Mucosa of stomach (tissue), 1 donor: ENCODE measurements around the gene RBP3.

Source experiments
- H3K27me3 ChIP-seq: one replicate; pipeline ENCODE4 v1.7.0; 2013; ENCODE audit warnings: mild to moderate bottlenecking, low read length; ENCODE audit not compliant: control insufficient read depth, insufficient read depth
- H3K36me3 ChIP-seq: one replicate; pipeline ENCODE4 v1.7.0; 2013; ENCODE audit warnings: low read length; ENCODE audit not compliant: control insufficient read depth, insufficient read depth
- H3K4me1 ChIP-seq: one replicate; pipeline ENCODE4 v1.7.0; 2013; ENCODE audit warnings: mild to moderate bottlenecking, low read length; ENCODE audit not compliant: control insufficient read depth, insufficient read depth
- H3K4me3 ChIP-seq: one replicate; pipeline ENCODE4 v1.7.0; 2013; ENCODE audit warnings: low read length
- H3K9ac ChIP-seq: one replicate; pipeline ENCODE4 v1.7.0; 2013; ENCODE audit warnings: mild to moderate bottlenecking, low read length, moderate library complexity
- H3K9me3 ChIP-seq: one replicate; pipeline ENCODE4 v1.7.0; 2013; ENCODE audit warnings: mild to moderate bottlenecking, low read length, moderate library complexity; ENCODE audit not compliant: control insufficient read depth
- donor health status: Pancreatic carcinoma.

Gene RBP3

GRCh38 chr10:47321521-47322195 is 26.5 kb upstream of the RBP3 start:
- Histone ChIP-seq H3K9me3 (no peaks in the 10 kb centered on the region), H3K36me3 (no peaks in the 10 kb centered on the region), H3K27me3 (peaks cover 9% of the 10 kb centered on the region), H3K4me3 (no peak overlapping the region), H3K9ac (no peak overlapping the region), H3K4me1 (peaks cover 25% of the 10 kb centered on the region)

GRCh38 chr10:47322300-47323061 is 25.7 kb upstream of the RBP3 start, which contains the start of gene GDF2:
GDF2 (plus strand) TSS chr10:47322454; CDS start chr10:47322669, 215 bp downstream.
- no peaks in the 10 kb centered on the region for H3K36me3 ChIP-seq
- H3K27me3 ChIP-seq = peaks cover 9% of the 10 kb centered on the region
- H3K9ac ChIP-seq = no peak within 1 kb of the TSS
- no peaks in the 10 kb centered on the region for H3K9me3 ChIP-seq
- H3K4me1 ChIP-seq = peaks cover 31% of the 10 kb centered on the region
- H3K4me3 ChIP-seq = no peak within 1 kb of the TSS

DNA sequence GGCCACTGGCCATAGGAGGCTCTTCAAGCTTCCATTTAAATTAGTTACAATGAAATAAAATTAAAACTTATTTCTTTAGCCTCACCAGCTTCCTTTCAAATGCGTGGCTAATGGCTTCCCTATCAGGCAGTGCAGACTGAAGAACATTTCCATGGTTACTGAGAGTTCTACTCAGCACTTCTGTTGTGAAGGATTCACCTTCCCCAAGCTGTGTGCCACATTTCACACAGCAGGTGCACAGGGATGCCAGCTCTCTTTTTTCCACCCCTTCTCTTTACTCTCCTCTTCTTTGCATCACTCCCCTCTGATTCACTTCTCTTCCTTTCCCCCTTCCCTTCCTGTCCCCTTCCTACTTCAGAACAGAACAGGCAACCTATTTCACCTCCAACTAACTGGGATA is 25.1 kb upstream of the RBP3 start:
- H3K4me1 ChIP-seq = peaks cover 31% of the 10 kb centered on the region
- H3K4me3 ChIP-seq = no peak overlapping the region
- peaks cover 9% of the 10 kb centered on the region for H3K27me3 ChIP-seq
- H3K36me3 ChIP-seq = no peaks in the 10 kb centered on the region
- H3K9me3 ChIP-seq = no peaks in the 10 kb centered on the region
- no peak overlapping the region for H3K9ac ChIP-seq

- Histone ChIP-seq H3K4me1 (peaks cover 31% of the 10 kb centered on the region), H3K36me3 (no peaks in the 10 kb centered on the region), H3K9ac (no peak overlapping the region), H3K9me3 (no peaks in the 10 kb centered on the region), H3K4me3 (no peak overlapping the region), H3K27me3 (peaks cover 9% of the 10 kb centered on the region)
Observed at GRCh38 chr10:47323636-47324296, 24.4 kb upstream of the RBP3 start.

DNA sequence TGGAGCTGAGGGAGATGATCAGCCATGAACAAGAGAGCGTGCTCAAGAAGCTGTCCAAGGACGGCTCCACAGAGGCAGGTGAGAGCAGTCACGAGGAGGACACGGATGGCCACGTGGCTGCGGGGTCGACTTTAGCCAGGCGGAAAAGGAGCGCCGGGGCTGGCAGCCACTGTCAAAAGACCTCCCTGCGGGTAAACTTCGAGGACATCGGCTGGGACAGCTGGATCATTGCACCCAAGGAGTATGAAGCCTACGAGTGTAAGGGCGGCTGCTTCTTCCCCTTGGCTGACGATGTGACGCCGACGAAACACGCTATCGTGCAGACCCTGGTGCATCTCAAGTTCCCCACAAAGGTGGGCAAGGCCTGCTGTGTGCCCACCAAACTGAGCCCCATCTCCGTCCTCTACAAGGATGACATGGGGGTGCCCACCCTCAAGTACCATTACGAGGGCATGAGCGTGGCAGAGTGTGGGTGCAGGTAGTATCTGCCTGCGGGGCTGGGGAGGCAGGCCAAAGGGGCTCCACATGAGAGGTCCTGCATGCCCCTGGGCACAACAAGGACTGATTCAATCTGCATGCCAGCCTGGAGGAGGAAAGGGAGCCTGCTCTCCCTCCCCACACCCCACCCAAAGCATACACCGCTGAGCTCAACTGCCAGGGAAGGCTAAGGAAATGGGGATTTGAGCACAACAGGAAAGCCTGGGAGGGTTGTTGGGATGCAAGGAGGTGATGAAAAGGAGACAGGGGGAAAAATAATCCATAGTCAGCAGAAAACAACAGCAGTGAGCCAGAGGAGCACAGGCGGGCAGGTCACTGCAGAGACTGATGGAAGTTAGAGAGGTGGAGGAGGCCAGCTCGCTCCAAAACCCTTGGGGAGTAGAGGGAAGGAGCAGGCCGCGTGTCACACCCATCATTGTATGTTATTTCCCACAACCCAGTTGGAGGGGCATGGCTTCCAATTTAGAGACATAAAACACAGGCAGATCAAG is 22.6 kb upstream of the RBP3 start:
- H3K9ac ChIP-seq = no peak overlapping the region
- H3K9me3 ChIP-seq = no peaks in the 10 kb centered on the region
- H3K36me3 ChIP-seq = no peaks in the 10 kb centered on the region
- peaks cover 9% of the 10 kb centered on the region for H3K27me3 ChIP-seq
- peaks cover 41% of the 10 kb centered on the region for H3K4me1 ChIP-seq
- H3K4me3 ChIP-seq = no peak overlapping the region

GRCh38 chr10:47326306-47326926 is 21.7 kb upstream of the RBP3 start:
- Histone ChIP-seq H3K36me3 (no peaks in the 10 kb centered on the region), H3K9me3 (no peaks in the 10 kb centered on the region), H3K4me3 (no peak overlapping the region), H3K4me1 (peaks cover 49% of the 10 kb centered on the region), H3K27me3 (peaks cover 9% of the 10 kb centered on the region), H3K9ac (no peak overlapping the region)

DNA sequence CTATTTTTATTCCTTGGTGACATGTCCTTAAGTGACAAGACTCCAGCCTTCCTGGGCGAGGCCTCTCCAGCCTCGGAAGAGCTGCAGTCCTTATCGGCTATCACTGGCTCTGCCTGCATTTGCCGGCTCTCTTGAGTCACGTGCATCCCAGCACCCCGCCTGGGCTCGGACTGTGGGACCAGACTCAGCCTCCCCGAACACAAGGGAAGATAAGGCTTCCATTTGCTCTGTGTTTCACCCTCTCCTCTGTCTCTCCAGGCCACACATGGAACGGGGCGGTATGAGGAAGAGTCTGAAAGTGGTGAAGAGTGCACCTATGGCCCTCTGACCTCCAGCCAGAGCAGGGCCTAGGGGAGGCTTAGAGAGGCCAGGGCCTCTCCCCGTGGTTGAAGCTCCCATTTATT is 21.2 kb upstream of the RBP3 start:
- H3K27me3 ChIP-seq = peaks cover 4% of the 10 kb centered on the region
- no peaks in the 10 kb centered on the region for H3K9me3 ChIP-seq
- H3K4me3 ChIP-seq = no peak overlapping the region
- no peak overlapping the region for H3K9ac ChIP-seq
- peaks cover 52% of the 10 kb centered on the region for H3K4me1 ChIP-seq
- no peaks in the 10 kb centered on the region for H3K36me3 ChIP-seq

GRCh38 chr10:47329855-47330254 is 18.3 kb upstream of the RBP3 start:
- Histone ChIP-seq H3K9me3 (no peaks in the 10 kb centered on the region), H3K36me3 (no peaks in the 10 kb centered on the region), H3K9ac (no peak overlapping the region), H3K27me3 (no peaks in the 10 kb centered on the region), H3K4me3 (no peak overlapping the region), H3K4me1 (peaks cover 39% of the 10 kb centered on the region)

DNA sequence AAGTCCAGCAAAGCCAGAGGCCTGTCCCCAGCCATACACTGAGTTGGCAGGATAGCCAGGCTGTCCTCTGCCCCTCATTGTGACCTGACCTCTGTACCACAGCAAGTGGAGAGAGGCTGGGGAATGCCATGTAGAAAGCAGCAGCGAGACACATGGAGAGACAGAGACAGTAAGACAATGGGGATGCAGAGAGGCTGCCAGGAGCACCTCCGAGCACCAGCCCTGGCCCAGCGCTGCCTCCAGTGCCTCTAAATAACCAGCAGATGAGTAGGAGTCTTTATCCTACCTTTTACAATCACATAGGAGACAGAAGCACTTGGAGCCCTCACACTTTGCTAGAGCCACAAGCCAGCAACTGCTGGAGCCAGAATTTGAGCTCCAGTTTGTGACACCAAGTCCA is 17.8 kb upstream of the RBP3 start:
- Histone ChIP-seq H3K9me3 (no peaks in the 10 kb centered on the region), H3K4me1 (peaks cover 39% of the 10 kb centered on the region), H3K36me3 (no peaks in the 10 kb centered on the region), H3K4me3 (no peak overlapping the region), H3K9ac (no peak overlapping the region), H3K27me3 (no peaks in the 10 kb centered on the region)

DNA sequence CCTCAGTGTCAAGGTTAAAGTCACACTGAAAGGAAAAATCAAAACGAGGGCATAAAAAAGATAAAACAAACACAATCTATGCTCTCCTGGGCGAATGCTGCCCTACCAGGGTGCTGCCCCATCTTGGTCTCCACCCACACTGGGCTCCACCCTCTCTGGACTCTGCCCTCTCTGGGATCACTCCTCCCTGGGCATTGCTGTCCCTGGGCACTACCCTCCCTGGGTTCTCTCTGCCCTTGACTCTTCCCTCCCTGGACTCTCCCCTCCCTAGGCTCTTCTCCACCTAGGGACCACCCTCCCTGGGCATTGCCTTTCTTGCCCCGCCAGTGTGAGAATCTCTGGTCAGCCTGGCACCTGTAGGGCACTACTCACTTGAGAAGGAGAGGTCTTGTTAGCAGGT is 17.4 kb upstream of the RBP3 start:
- Histone ChIP-seq H3K27me3 (no peaks in the 10 kb centered on the region), H3K9me3 (no peaks in the 10 kb centered on the region), H3K4me3 (no peak overlapping the region), H3K36me3 (no peaks in the 10 kb centered on the region), H3K9ac (no peak overlapping the region), H3K4me1 (peaks cover 35% of the 10 kb centered on the region)

GRCh38 chr10:47331491-47331890 is 16.7 kb upstream of the RBP3 start:
- H3K9ac ChIP-seq = no peak overlapping the region
- no peaks in the 10 kb centered on the region for H3K27me3 ChIP-seq
- H3K4me3 ChIP-seq = no peak overlapping the region
- no peaks in the 10 kb centered on the region for H3K36me3 ChIP-seq
- peaks cover 28% of the 10 kb centered on the region for H3K4me1 ChIP-seq
- H3K9me3 ChIP-seq = no peaks in the 10 kb centered on the region
